ENCODE measurements around the gene ZNF500. TPM values are rescaled to one million over a fixed set of nuclear protein-coding genes. Genes with fewer than 3 reads are reported as not detected.

Gene ZNF500
- total and polyA plus RNA-seq, 2 experiments from 2014 or later, result 5.8 to 15.3 TPM

- Mint-ChIP-seq H3K4me1 (no peaks in the 10 kb centered on the region), H3K36me3 (ENCODE audit: low read depth) (peaks cover 46% of the 10 kb centered on the region), H3K9me3 (peaks cover 6% of the 10 kb centered on the region; the same call in 2 of the 3 replicates), H3K27me3 (ENCODE audit: insufficient read depth, low read depth, poor library complexity) (peaks cover 3% of the 10 kb centered on the region), H3K27ac (no peak overlapping the region), H3K4me3 (no peak overlapping the region)
- TF ChIP-seq ZNF462 (CRISPR knock-in tag; IDR thresholded peaks at IDR 0.05), result no peak
- TF ChIP-seq, protein P1, sequence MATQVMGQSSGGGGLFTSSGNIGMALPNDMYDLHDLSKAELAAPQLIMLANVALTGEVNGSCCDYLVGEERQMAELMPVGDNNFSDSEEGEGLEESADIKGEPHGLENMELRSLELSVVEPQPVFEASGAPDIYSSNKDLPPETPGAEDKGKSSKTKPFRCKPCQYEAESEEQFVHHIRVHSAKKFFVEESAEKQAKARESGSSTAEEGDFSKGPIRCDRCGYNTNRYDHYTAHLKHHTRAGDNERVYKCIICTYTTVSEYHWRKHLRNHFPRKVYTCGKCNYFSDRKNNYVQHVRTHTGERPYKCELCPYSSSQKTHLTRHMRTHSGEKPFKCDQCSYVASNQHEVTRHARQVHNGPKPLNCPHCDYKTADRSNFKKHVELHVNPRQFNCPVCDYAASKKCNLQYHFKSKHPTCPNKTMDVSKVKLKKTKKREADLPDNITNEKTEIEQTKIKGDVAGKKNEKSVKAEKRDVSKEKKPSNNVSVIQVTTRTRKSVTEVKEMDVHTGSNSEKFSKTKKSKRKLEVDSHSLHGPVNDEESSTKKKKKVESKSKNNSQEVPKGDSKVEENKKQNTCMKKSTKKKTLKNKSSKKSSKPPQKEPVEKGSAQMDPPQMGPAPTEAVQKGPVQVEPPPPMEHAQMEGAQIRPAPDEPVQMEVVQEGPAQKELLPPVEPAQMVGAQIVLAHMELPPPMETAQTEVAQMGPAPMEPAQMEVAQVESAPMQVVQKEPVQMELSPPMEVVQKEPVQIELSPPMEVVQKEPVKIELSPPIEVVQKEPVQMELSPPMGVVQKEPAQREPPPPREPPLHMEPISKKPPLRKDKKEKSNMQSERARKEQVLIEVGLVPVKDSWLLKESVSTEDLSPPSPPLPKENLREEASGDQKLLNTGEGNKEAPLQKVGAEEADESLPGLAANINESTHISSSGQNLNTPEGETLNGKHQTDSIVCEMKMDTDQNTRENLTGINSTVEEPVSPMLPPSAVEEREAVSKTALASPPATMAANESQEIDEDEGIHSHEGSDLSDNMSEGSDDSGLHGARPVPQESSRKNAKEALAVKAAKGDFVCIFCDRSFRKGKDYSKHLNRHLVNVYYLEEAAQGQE (IDR thresholded peaks at IDR 0.05; ENCODE audit: unreplicated experiment), result no peak
- Histone ChIP-seq H3K4me3 (no peak overlapping the region), H3K9me2 (ENCODE audit: insufficient read depth) (no peaks in the 10 kb centered on the region), H3K36me3 (ENCODE audit: insufficient read depth) (peaks cover 13% of the 10 kb centered on the region; the same call in 1 of the 2 replicates), H2AFZ (no peak overlapping the region), H3K27ac (ENCODE audit: low read depth) (no peak overlapping the region), H3K79me2 (replicated peaks; ENCODE audit: insufficient read depth) (no peaks in the 10 kb centered on the region), H4K20me1 (replicated peaks; ENCODE audit: insufficient read depth) (no peaks in the 10 kb centered on the region; the same call in none of the 2 replicates), H3K4me1 (ENCODE audit: insufficient read depth) (no peaks in the 10 kb centered on the region), H3F3A (replicated peaks; ENCODE audit: low read depth) (no peaks in the 10 kb centered on the region), H3K27me3 (ENCODE audit: insufficient read depth) (no peaks in the 10 kb centered on the region), H3K4me2 (no peak overlapping the region)
- ATAC-seq, result no peak
- no peak for DNase-seq (ENCODE audit: low spot score)
Observed at GRCh38 chr16:4752351-4753100, 14.4 kb downstream of the ZNF500 start.

Data from GM23338 (cell line).